Suprapubic skin (tissue), 4 donors: Measurements from ENCODE around the gene NUP43. TPM values are rescaled to one million over a fixed set of nuclear protein-coding genes. Genes with fewer than 3 reads are reported as not detected.
"Not testable (repeated sequence)": the region's sequence is repeated elsewhere in the genome, so short reads cannot be mapped to it uniquely, and the experiment has no call there.

Experiments used
- DNase-seq, 2 donors: peaks; one replicate each; pipeline ENCODE4 v3.0.0-alpha.2; 2019; ENCODE audit warnings: low spot score in 2 of 2
- H3K27ac ChIP-seq: fragments of 200-600 bp; sonication (generic); one replicate; pipeline ENCODE4 v1.5.1; 2019
- H3K27me3 ChIP-seq: fragments of 200-600 bp; sonication (generic); one replicate; pipeline ENCODE4 v1.5.1; 2019
- H3K36me3 ChIP-seq: fragments of 200-600 bp; sonication (generic); one replicate; pipeline ENCODE4 v1.5.1; 2019
- H3K4me1 ChIP-seq: fragments of 200-600 bp; sonication (generic); one replicate; pipeline ENCODE4 v1.5.1; 2019
- H3K4me3 ChIP-seq: fragments of 200-600 bp; sonication (generic); one replicate; pipeline ENCODE4 v1.5.1; 2019; ENCODE audit warnings: mild to moderate bottlenecking
- H3K9me3 ChIP-seq: fragments of 200-600 bp; sonication (generic); one replicate; pipeline ENCODE4 v1.5.1; 2019
- CTCF ChIP-seq, 2 donors: fragments of 200-600 bp in 1 of 2; fragments of 450-650 bp in 1 of 2; sonication (generic) in 1 of 2; IDR thresholded peaks; one replicate each; pipeline ENCODE4 v1.5.1; 2016 to 2019; ENCODE audit warnings: antibody characterized with exemption in 2 of 2, mild to moderate bottlenecking in 1 of 2, moderate library complexity in 1 of 2
- EP300 ChIP-seq: sonication (generic); formaldehyde crosslinking; IDR thresholded peaks from one replicate; pipeline ENCODE4 v1.6.1; 2017; ENCODE audit warnings: antibody characterized with exemption
- POLR2A ChIP-seq, 2 donors: fragments of 450-650 bp; IDR thresholded peaks; one replicate each; pipeline ENCODE4 v1.6.1; 2017; ENCODE audit warnings: antibody characterized with exemption in 2 of 2, mild to moderate bottlenecking in 2 of 2, moderate library complexity in 2 of 2
- POLR2AphosphoS5 ChIP-seq, 3 donors: sonication (generic); formaldehyde crosslinking; IDR thresholded peaks; one replicate each; pipeline ENCODE4 v1.6.1; 2017; ENCODE audit warnings: antibody characterized with exemption in 3 of 3
- WGBS: methylation state at CpG from one replicate; pipeline ENCODE4 v1.1.5; 2018; 5-methylcytosine and 5-hydroxymethylcytosine counted together
- total RNA-seq, 4 donors: library from RNA; depleted of rRNA; stranded (reverse); fragments of >200 nt; gene quantifications; one replicate each; pipeline ENCODE4 v1.1.0, GENCODE V29; 2016

Gene NUP43
- total RNA-seq, 4 donors from 2014 or later = 21.0 to 31.3 (median 22.3) TPM

GRCh38 chr6:149752600-149753373 is 6.5 kb upstream of the NUP43 start:
- Histone ChIP-seq H3K4me3 (no peak overlapping the region), H3K27ac (no peak overlapping the region), H3K27me3 (no peaks in the 10 kb centered on the region), H3K9me3 (no peaks in the 10 kb centered on the region), H3K36me3 (no peaks in the 10 kb centered on the region), H3K4me1 (peaks cover 26% of the 10 kb centered on the region)
- TF ChIP-seq POLR2A (IDR thresholded peaks at IDR 0.05) (no peak), CTCF (IDR thresholded peaks at IDR 0.05) (no peak)
- no peak for DNase-seq
- 80% methylated on average over 4 of the region's 4 CpGs for WGBS

- DNase-seq, H3K9me3 ChIP-seq, H3K36me3 ChIP-seq, H3K27me3 ChIP-seq, H3K27ac ChIP-seq, H3K4me3 ChIP-seq: not testable (repeated sequence)
- peaks cover 27% of the 10 kb centered on the region for H3K4me1 ChIP-seq
- WGBS = 100% methylated on average over 5 of the region's 5 CpGs
Measured at GRCh38 chr6:149751920-149752319, 5.6 kb upstream of the NUP43 start.

GRCh38 chr6:149751239-149751638 is 4.9 kb upstream of the NUP43 start:
- no peaks in the 10 kb centered on the region for H3K9me3 ChIP-seq
- no peak for DNase-seq
- no peak for TF ChIP-seq EP300
- TF ChIP-seq POLR2A (IDR thresholded peaks at IDR 0.05) = no peak
- no peak for TF ChIP-seq CTCF (IDR thresholded peaks at IDR 0.05)
- TF ChIP-seq POLR2AphosphoS5 (IDR thresholded peaks at IDR 0.05) = no peak
- peak overlapping the region; percentile 76 for H3K4me3 ChIP-seq
- no peaks in the 10 kb centered on the region for H3K27me3 ChIP-seq
- peaks cover 32% of the 10 kb centered on the region for H3K4me1 ChIP-seq
- H3K27ac ChIP-seq = no peak overlapping the region
- H3K36me3 ChIP-seq = no peaks in the 10 kb centered on the region
- 79% methylated on average over 8 of the region's 8 CpGs for WGBS

DNA sequence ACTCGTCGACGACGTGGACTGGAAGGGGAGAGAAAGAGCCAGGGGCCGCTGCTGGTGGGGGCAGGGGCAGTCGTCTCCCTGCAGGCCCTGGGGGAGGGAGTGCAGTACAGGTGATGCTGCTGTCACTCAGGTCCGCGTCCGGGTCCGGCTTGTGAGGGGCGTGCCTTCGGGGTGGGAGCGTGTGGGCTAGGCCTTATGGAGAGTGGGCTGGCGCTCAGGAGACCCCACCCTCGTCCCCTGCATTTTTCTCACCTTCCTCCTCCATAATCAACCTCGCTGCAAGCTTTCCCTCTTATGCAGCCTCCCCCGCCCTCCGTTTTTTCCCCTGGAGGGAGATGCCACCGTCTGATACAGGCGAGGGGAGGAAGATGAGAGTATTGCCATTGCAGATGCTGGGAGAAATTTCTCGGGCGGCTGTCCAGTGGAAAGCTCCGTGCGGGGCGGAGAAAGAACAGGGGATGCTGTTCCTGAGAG is 3.8 kb upstream of the NUP43 start:
- H3K4me3 ChIP-seq = peak overlapping the region; percentile 76
- no peaks in the 10 kb centered on the region for H3K9me3 ChIP-seq
- DNase-seq = peak in 1 of 2 donors; percentile 75
- TF ChIP-seq POLR2A (IDR thresholded peaks at IDR 0.05) (no peak), CTCF (IDR thresholded peaks at IDR 0.05) (no peak), POLR2AphosphoS5 (IDR thresholded peaks at IDR 0.05) (no peak), EP300 (no peak)
- under 1% methylated on average over 19 of the region's 25 CpGs for WGBS
- H3K27ac ChIP-seq = peak overlapping the region; percentile 94
- no peaks in the 10 kb centered on the region for H3K36me3 ChIP-seq
- no peaks in the 10 kb centered on the region for H3K27me3 ChIP-seq
- peaks cover 38% of the 10 kb centered on the region for H3K4me1 ChIP-seq

- no peaks in the 10 kb centered on the region for H3K36me3 ChIP-seq
- peak; percentile 88 to 90 for DNase-seq
- no peak for TF ChIP-seq EP300
- peak in 1 of 2 donors; percentile 81 for TF ChIP-seq POLR2A (IDR thresholded peaks at IDR 0.05)
- TF ChIP-seq POLR2AphosphoS5 (IDR thresholded peaks at IDR 0.05) = peak in 2 of 3 donors; percentile 10 to 52
- no peak for TF ChIP-seq CTCF (IDR thresholded peaks at IDR 0.05)
- H3K9me3 ChIP-seq = no peaks in the 10 kb centered on the region
- whole genome bisulfite sequencing = 0% methylated on average over 3 of the region's 60 CpGs
- H3K27ac ChIP-seq = peak within 1 kb of the TSS; percentile 94
- peaks cover 43% of the 10 kb centered on the region for H3K4me1 ChIP-seq
- no peaks in the 10 kb centered on the region for H3K27me3 ChIP-seq
- H3K4me3 ChIP-seq = peak within 1 kb of the TSS; percentile 76
Measured at GRCh38 chr6:149749594-149750135, 3.3 kb upstream of the NUP43 start, which contains the start of gene PCMT1. PCMT1 (plus strand) TSS chr6:149749741; CDS start chr6:149749902, 161 bp downstream.
